ENCODE measurements around the gene STPG4.

The STPG4 gene

GRCh38 chr2:47092465-47092864 lies 62.6 kb downstream of the STPG4 start:
- H3K4me3 ChIP-seq (ENCODE audit: low read depth, low read length): no peak overlapping the region

GRCh38 chr2:47091118-47091517 lies 64.0 kb downstream of the STPG4 start:
- no peak overlapping the region for H3K4me3 ChIP-seq (ENCODE audit: low read depth, low read length)

- no peak overlapping the region for H3K4me3 ChIP-seq (ENCODE audit: low read depth, low read length)
Observed at GRCh38 chr2:47089083-47089464, 66.0 kb downstream of the STPG4 start.

- no peak overlapping the region for H3K4me3 ChIP-seq (ENCODE audit: low read depth, low read length)
Observed at GRCh38 chr2:47088371-47089082, 66.6 kb downstream of the STPG4 start.

- H3K4me3 ChIP-seq (ENCODE audit: low read depth, low read length): no peak overlapping the region
Observed at GRCh38 chr2:47087051-47087450, 68.1 kb downstream of the STPG4 start.

GRCh38 chr2:47086571-47086970 lies 68.5 kb downstream of the STPG4 start:
- no peak overlapping the region for H3K4me3 ChIP-seq (ENCODE audit: low read depth, low read length)

- no peak overlapping the region for H3K4me3 ChIP-seq (ENCODE audit: low read depth, low read length)
Observed at GRCh38 chr2:47086054-47086471, 69.0 kb downstream of the STPG4 start.

GRCh38 chr2:47083886-47084687 lies 71.0 kb downstream of the STPG4 start:
- H3K4me3 ChIP-seq (ENCODE audit: low read depth, low read length): no peak overlapping the region

- no peak overlapping the region for H3K4me3 ChIP-seq (ENCODE audit: low read depth, low read length)
Observed at GRCh38 chr2:47083485-47083884, 71.6 kb downstream of the STPG4 start.

- H3K4me3 ChIP-seq (ENCODE audit: low read depth, low read length): no peak overlapping the region
Observed at GRCh38 chr2:47083005-47083404, 72.1 kb downstream of the STPG4 start.

- no peak overlapping the region for H3K4me3 ChIP-seq (ENCODE audit: low read depth, low read length)
Observed at GRCh38 chr2:47080888-47081301, 74.2 kb downstream of the STPG4 start.

- no peak overlapping the region for H3K4me3 ChIP-seq (ENCODE audit: low read depth, low read length)
Observed at GRCh38 chr2:47079515-47080412, 75.3 kb downstream of the STPG4 start.

- H3K4me3 ChIP-seq (ENCODE audit: low read depth, low read length): no peak overlapping the region
Observed at GRCh38 chr2:47078541-47079482, 76.3 kb downstream of the STPG4 start.

GRCh38 chr2:47077442-47078117 lies 77.5 kb downstream of the STPG4 start:
- H3K4me3 ChIP-seq (ENCODE audit: low read depth, low read length): no peak overlapping the region

- H3K4me3 ChIP-seq (ENCODE audit: low read depth, low read length): no peak overlapping the region
Observed at GRCh38 chr2:47076586-47077441, 78.3 kb downstream of the STPG4 start.

GRCh38 chr2:47076126-47076506 lies 79.0 kb downstream of the STPG4 start:
- no peak overlapping the region for H3K4me3 ChIP-seq (ENCODE audit: low read depth, low read length)

GRCh38 chr2:47075361-47076125 lies 79.6 kb downstream of the STPG4 start:
- no peak overlapping the region for H3K4me3 ChIP-seq (ENCODE audit: low read depth, low read length)

GRCh38 chr2:47074691-47075090 lies 80.4 kb downstream of the STPG4 start:
- no peak overlapping the region for H3K4me3 ChIP-seq (ENCODE audit: low read depth, low read length)
